Panc1 (cell line): ENCODE measurements around the gene NIPAL3.

Experiments used
- CTCF ChIP-seq: fragments of 450-650 bp; IDR thresholded peaks from 2 replicates; pipeline ENCODE4 v1.5.1; 2017; ENCODE audit warnings: mild to moderate bottlenecking
- POLR2AphosphoS5 ChIP-seq: IDR thresholded peaks from 2 replicates; pipeline ENCODE4 v1.6.1; 2012; ENCODE audit warnings: mild to moderate bottlenecking, low read depth, low read length, moderate library complexity
- SIN3A ChIP-seq: IDR thresholded peaks from 2 replicates; pipeline ENCODE4 v1.6.1; 2012; ENCODE audit warnings: low read depth, mild to moderate bottlenecking, low read length, moderate library complexity, borderline replicate concordance; ENCODE audit not compliant: insufficient read depth

DNA sequence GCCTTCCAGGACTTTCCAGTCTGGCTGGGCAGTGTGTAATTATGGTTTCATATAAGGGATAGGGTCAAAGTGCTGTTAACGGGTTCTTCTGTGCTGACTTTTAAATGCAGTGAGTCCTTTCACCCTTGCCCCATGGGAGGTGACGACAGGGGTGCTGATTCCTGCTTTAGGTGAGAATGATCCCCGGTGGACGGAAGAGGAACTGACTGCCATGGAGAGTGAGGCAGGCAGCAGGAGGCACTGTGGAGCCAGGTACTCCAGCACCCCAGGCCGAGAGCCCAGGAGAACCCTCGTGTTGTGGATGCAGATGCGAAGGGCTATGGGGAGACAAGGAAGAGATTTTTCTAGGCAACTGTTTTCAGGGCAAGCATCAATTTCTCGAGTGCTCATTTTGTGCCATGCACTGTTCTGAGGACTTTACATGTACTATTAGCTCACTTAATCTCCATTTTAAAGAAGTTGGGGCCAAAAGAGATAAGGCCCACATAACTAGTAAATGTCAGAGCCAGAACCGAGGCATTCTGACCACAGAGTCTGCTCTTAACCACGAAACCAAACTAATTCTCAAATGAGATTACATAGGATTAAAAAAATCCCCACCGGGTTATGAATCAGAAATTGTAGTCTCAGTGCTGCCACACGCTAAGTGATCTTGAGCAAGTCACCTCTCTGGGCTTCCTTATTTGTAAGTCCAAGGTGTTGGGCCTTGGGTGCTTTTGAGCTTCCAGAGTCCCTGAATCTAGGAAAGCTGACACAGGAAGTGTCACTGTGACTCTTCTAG, 30.3 kb upstream of the NIPAL3 start:
- peak; percentile 71 for TF ChIP-seq CTCF
- no peak for TF ChIP-seq POLR2AphosphoS5
- TF ChIP-seq SIN3A, result no peak
